Spinal cord (tissue), 10 donors: Measurements from ENCODE around the gene RNASEH2A. TPM values are rescaled to one million over a fixed set of nuclear protein-coding genes. Genes with fewer than 3 reads are reported as not detected.

Experiments used
- DNase-seq, 6 donors: peaks; one replicate each; pipeline versions ENCODE4 v3.0.0 to v3.0.0-alpha.2; 2013 to 2015; ENCODE audit warnings: low spot score in 6 of 6, low read depth in 4 of 6
- H3K27ac ChIP-seq: one replicate; pipeline ENCODE4 v1.5.1; 2013; ENCODE audit warnings: low read depth, low read length, control low read depth
- H3K27me3 ChIP-seq: one replicate; pipeline ENCODE4 v1.6.1; 2013; ENCODE audit warnings: low read length; ENCODE audit not compliant: control insufficient read depth, insufficient read depth
- H3K36me3 ChIP-seq: one replicate; pipeline ENCODE4 v1.6.1; 2013; ENCODE audit warnings: low read length; ENCODE audit not compliant: control insufficient read depth, insufficient read depth
- H3K4me1 ChIP-seq: one replicate; pipeline ENCODE4 v1.6.1; 2013; ENCODE audit warnings: low read length; ENCODE audit not compliant: control insufficient read depth, insufficient read depth
- H3K4me3 ChIP-seq: one replicate; pipeline ENCODE4 v1.5.1; 2013; ENCODE audit warnings: low read depth, low read length, control low read depth
- H3K9me3 ChIP-seq: one replicate; pipeline ENCODE4 v1.6.1; 2013; ENCODE audit warnings: low read length; ENCODE audit not compliant: control insufficient read depth, insufficient read depth
- WGBS: methylation state at CpG from one replicate; pipeline ENCODE4 v1.1.5; 2013; ENCODE audit warnings: missing lambda C conversion rate; ENCODE audit not compliant: insufficient coverage; 5-methylcytosine and 5-hydroxymethylcytosine counted together
- polyA plus RNA-seq, 2 donors: library from polyadenylated mRNA; unstranded; fragments of 120-200 nt; gene quantifications; one replicate each; pipeline ENCODE4 v1.2.1, GENCODE V29; 2013; ENCODE audit not compliant: insufficient read length in 2 of 2
- total RNA-seq, 2 donors: library from RNA; depleted of rRNA in 1 of 2; stranded (reverse); fragments of 120-200 nt in 1 of 2; fragments of >200 nt in 1 of 2; gene quantifications; one replicate each; pipeline versions ENCODE4 v1.2.3 to v1.2.4, GENCODE V29; 2013 to 2014
- donor health status: healthy.

Gene RNASEH2A
- total and polyA plus RNA-seq, 4 donors = 11.3 to 32.0 (median 23.0) TPM

DNA sequence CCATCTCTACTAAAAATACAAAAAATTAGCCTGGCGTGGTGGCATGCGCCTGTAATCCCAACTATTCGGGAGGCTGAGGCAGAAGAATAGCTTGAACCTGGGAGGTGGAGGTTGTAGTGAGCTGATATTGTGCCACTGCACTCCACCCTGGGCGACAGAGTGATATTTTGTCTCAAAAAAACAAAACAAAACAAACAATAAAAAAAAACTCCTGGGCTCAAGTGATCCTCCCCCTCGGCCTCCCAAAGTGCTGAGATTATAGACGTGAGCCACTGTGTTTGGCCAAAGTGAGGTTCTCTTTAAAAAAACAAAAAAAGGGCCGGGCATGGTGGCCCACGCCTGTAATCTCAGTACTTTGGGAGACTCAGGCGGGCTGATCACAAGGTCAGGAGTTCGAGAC lies 18.9 kb upstream of the RNASEH2A start:
- DNase-seq = no peak
- WGBS = 91% methylated on average over 6 of the region's 10 CpGs
- Histone ChIP-seq H3K4me3 (no peak overlapping the region), H3K27ac (no peak overlapping the region), H3K9me3 (no peaks in the 10 kb centered on the region), H3K4me1 (peaks cover 75% of the 10 kb centered on the region), H3K36me3 (no peaks in the 10 kb centered on the region), H3K27me3 (peaks cover 2% of the 10 kb centered on the region)

DNA sequence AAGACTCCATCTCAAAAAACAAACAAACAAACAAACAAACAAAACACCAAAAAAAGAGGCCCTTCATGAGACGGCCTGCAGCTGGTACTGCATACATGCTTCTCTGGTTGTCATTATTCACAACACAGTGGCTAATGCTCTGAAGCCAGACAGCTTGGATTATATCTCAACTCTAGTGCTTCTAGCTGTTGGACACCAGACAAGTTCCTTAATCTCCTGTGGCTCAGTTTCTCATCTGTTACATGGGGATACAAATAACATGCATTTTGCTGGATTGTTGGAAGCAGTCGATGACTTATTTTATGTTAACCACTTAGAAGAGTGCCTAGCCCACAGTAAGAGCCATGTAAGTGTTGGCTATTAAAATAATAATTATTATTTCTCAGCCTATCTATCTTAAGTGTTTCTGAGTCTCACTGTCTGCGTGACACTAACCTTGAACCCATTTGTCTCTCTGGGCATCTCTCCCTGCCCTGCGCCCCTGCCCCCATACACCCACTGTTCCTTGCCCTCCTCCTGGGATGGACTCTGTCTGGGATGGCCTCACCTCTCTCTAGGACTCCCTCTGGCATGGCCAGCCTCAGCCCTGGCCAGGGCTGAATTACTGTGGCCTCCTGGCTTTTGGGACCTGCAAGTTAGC lies 18.2 kb upstream of the RNASEH2A start:
- no peaks in the 10 kb centered on the region for H3K36me3 ChIP-seq
- peak overlapping the region; percentile 26 for H3K4me3 ChIP-seq
- WGBS = 56% methylated on average over 3 of the region's 4 CpGs
- H3K4me1 ChIP-seq = peaks cover 76% of the 10 kb centered on the region
- H3K27me3 ChIP-seq = peaks cover 5% of the 10 kb centered on the region
- H3K27ac ChIP-seq = peak overlapping the region; percentile 95
- H3K9me3 ChIP-seq = no peaks in the 10 kb centered on the region
- peak in 1 of 6 donors; percentile 46 for DNase-seq

GRCh38 chr19:12788682-12789097 lies 17.7 kb upstream of the RNASEH2A start:
- Histone ChIP-seq H3K4me1 (peaks cover 73% of the 10 kb centered on the region), H3K27ac (peak overlapping the region; percentile 95), H3K27me3 (peaks cover 5% of the 10 kb centered on the region), H3K9me3 (no peaks in the 10 kb centered on the region), H3K4me3 (peak overlapping the region; percentile 26), H3K36me3 (no peaks in the 10 kb centered on the region)
- WGBS = 11% methylated on average over 9 of the region's 12 CpGs
- DNase-seq = peak in 2 of 6 donors; percentile 52 to 84

DNA sequence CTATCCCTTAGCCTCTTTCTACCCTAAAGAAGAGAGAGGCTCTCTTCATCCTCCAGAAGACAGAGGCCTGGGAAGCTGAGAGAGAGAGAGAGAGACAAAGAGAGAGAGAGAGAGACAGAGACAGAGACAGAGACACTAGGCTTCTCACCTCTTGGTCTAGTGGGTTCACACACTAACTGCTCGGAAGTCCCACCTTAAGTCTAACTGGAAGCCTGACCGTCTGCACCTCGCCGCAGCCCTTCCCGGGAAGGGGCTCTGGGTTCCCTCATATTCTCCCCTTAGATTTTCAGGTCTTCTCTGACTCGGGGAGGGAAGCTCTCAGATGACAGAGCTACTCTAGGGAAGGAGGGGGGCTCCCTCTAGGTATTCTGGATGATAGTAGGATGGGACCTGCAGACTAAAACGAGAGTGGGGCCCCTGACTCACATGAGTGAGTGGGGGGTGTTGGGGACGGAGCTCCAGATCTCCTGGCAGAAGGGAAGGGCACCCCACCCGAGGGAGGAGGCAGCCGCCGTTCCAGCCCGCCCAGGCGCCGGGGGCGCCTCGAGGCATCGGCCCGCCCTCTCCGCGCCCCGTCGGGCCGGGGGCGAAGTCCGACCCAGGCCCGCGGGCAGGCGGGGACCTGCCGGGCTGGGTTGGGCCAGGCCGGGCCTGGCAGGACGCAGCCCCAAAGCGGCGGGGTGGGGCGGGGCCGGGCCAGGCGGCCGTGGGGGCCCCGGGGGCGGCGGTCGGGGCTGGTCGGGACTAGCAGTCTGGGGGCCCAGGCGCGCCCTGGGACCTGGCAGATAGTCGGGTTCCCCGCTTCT lies 17.1 kb upstream of the RNASEH2A start:
- Histone ChIP-seq H3K4me1 (peaks cover 71% of the 10 kb centered on the region), H3K27me3 (peaks cover 5% of the 10 kb centered on the region), H3K27ac (peak overlapping the region; percentile 95), H3K4me3 (peak overlapping the region; percentile 61), H3K9me3 (no peaks in the 10 kb centered on the region), H3K36me3 (no peaks in the 10 kb centered on the region)
- no peak for DNase-seq
- 7% methylated on average over 38 of the region's 46 CpGs for WGBS

DNA sequence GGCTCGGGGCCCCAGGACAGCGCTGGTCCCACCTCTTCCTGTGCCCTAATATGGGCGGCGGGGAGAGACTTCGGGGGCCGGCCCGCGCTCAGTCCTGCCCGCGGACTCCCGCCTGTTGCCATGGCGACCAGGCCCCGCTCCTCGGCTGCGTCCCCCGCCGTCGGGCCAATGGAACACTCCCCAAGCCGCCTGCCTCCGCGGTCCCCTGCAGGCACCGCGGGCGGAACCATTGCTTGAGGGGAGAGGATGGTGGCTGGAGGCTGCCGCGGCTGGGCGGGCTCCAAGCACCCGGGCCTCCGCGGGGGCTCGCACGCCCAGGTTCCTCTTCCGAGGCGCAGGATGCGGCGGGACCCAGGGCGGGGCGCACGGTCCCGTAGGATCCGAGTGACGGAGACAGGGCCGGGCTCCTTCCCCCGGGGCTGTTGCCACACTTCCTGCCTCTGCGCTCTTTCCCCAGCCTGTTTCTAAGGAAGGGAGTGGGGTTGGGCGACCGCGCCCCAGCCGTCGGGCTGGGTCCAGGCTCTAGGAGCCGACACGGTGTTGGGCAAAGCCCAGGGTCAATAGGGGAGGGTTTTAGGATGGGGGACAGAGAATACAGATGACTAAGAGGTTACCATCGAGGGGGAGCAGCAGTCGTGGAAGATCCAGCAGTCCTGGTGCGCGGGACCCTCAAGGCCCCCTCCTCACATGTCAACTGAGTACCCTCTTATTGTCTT lies 16.3 kb upstream of the RNASEH2A start:
- under 1% methylated on average over 56 of the region's 56 CpGs for WGBS

DNA sequence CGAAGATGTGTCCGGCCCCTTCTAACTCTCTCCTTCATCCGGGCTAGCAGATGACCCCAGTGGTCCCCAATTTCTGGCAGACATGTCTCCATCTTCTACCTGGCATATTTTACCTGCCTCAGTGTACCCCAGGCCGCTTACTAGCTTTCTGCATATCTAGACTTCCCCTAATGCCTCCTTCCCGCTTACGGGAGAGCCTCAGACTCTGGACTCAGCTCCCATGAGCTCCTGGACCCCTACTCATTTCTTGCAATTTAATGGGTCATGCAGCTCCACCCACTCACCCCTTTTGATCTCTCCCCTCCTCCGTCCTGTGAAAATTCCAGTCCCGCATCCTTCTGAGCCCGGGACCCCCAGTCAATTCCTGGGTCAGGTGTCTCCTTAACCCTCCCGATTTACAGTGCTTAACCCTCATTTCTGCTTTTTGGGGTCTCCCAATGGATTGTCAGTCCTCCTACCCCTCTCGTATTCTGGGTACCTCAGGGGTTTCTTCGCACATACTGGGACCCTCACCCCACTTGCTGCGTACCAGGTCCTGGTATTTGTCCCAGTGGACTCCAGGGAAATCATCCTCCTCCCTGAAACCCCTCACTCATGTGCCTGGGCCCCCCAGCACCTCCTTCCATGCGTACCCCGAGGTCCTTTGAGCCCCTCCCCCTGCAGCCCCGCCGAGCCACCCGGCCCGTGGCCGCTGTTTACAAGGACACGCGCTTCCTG lies 15.6 kb upstream of the RNASEH2A start:
- no peaks in the 10 kb centered on the region for H3K9me3 ChIP-seq
- H3K27me3 ChIP-seq = peaks cover 5% of the 10 kb centered on the region
- H3K4me3 ChIP-seq = peak overlapping the region; percentile 61
- 1% methylated on average over 22 of the region's 22 CpGs for WGBS
- H3K36me3 ChIP-seq = no peaks in the 10 kb centered on the region
- DNase-seq = no peak
- peaks cover 62% of the 10 kb centered on the region for H3K4me1 ChIP-seq
- peak overlapping the region; percentile 95 for H3K27ac ChIP-seq

More for the DNA sequence above, 16.3 kb upstream of the RNASEH2A start:
- no peaks in the 10 kb centered on the region for H3K36me3 ChIP-seq
- DNase-seq = peak in 3 of 6 donors; percentile 81 to 96 (median 96)
- H3K4me1 ChIP-seq = peaks cover 67% of the 10 kb centered on the region
- H3K27me3 ChIP-seq = peaks cover 5% of the 10 kb centered on the region
- peak overlapping the region; percentile 95 for H3K27ac ChIP-seq
- H3K9me3 ChIP-seq = no peaks in the 10 kb centered on the region
- peak overlapping the region; percentile 61 for H3K4me3 ChIP-seq

DNA sequence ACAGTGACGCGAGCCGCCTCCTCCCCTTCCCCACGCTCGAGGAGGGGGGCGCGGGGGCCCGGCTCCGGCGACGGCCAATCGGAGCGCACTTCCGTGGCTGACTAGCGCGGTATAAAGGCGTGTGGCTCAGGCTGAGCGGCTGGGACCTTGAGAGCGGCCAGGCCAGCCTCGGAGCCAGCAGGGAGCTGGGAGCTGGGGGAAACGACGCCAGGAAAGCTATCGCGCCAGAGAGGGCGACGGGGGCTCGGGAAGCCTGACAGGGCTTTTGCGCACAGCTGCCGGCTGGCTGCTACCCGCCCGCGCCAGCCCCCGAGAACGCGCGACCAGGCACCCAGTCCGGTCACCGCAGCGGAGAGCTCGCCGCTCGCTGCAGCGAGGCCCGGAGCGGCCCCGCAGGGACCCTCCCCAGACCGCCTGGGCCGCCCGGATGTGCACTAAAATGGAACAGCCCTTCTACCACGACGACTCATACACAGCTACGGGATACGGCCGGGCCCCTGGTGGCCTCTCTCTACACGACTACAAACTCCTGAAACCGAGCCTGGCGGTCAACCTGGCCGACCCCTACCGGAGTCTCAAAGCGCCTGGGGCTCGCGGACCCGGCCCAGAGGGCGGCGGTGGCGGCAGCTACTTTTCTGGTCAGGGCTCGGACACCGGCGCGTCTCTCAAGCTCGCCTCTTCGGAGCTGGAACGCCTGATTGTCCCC lies 14.9 kb upstream of the RNASEH2A start, which contains the start of gene JUNB:
TSS of gene JUNB (plus strand) at position 142 of the 706 bp plus-strand sequence. CDS start at position 428, 286 bp downstream.
- peak within 1 kb of the TSS; percentile 61 for H3K4me3 ChIP-seq
- under 1% methylated on average over 73 of the region's 73 CpGs for WGBS
- peak within 1 kb of the TSS; percentile 95 for H3K27ac ChIP-seq
- peaks cover 5% of the 10 kb centered on the region for H3K27me3 ChIP-seq
- no peaks in the 10 kb centered on the region for H3K9me3 ChIP-seq
- H3K4me1 ChIP-seq = peaks cover 62% of the 10 kb centered on the region
- peak in 3 of 6 donors; percentile 78 to 96 (median 95) for DNase-seq
- H3K36me3 ChIP-seq = no peaks in the 10 kb centered on the region

DNA sequence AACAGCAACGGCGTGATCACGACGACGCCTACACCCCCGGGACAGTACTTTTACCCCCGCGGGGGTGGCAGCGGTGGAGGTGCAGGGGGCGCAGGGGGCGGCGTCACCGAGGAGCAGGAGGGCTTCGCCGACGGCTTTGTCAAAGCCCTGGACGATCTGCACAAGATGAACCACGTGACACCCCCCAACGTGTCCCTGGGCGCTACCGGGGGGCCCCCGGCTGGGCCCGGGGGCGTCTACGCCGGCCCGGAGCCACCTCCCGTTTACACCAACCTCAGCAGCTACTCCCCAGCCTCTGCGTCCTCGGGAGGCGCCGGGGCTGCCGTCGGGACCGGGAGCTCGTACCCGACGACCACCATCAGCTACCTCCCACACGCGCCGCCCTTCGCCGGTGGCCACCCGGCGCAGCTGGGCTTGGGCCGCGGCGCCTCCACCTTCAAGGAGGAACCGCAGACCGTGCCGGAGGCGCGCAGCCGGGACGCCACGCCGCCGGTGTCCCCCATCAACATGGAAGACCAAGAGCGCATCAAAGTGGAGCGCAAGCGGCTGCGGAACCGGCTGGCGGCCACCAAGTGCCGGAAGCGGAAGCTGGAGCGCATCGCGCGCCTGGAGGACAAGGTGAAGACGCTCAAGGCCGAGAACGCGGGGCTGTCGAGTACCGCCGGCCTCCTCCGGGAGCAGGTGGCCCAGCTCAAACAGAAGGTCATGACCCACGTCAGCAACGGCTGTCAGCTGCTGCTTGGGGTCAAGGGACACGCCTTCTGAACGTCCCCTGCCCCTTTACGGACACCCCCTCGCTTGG lies 14.1 kb upstream of the RNASEH2A start:
- under 1% methylated on average over 84 of the region's 84 CpGs for WGBS
- peaks cover 5% of the 10 kb centered on the region for H3K36me3 ChIP-seq
- peaks cover 61% of the 10 kb centered on the region for H3K4me1 ChIP-seq

More for the DNA sequence above, 14.1 kb upstream of the RNASEH2A start:
- H3K27me3 ChIP-seq = peaks cover 5% of the 10 kb centered on the region
- H3K4me3 ChIP-seq = peak overlapping the region; percentile 61
- no peaks in the 10 kb centered on the region for H3K9me3 ChIP-seq
- peak in 2 of 6 donors; percentile 54 to 65 for DNase-seq
- peak overlapping the region; percentile 95 for H3K27ac ChIP-seq
